Skin of body (tissue), 2 donors: ENCODE measurements around the gene NBEAL1. TPM values are rescaled to one million over a fixed set of nuclear protein-coding genes. Genes with fewer than 3 reads are reported as not detected.
"Not testable (repeated sequence)": the region's sequence is repeated elsewhere in the genome, so short reads cannot be mapped to it uniquely, and the experiment has no call there.

ENCODE experiments used
- DNase-seq: peaks from one replicate; lab custom pipeline; 2025; lab: John Stamatoyannopoulos, UW
- total RNA-seq: library from RNA; depleted of rRNA; stranded (reverse); fragments of >200 nt; gene quantifications from one replicate; pipeline ENCODE4 v1.2.3, GENCODE V29; 2014

Gene NBEAL1
- total RNA-seq: 38.8 TPM

GRCh38 chr2:203014456-203015199 lies at the start of gene NBEAL1:
TSS of gene NBEAL1 (plus strand) at chr2:203014875. CDS start at chr2:203016385, 1,510 bp downstream.
- DNase-seq: peak; percentile 100

- DNase-seq: no peak
Observed at GRCh38 chr2:202965810-202966460, 48.7 kb upstream of the NBEAL1 start.

GRCh38 chr2:202969404-202969803 lies 45.3 kb upstream of the NBEAL1 start:
- DNase-seq: not testable (repeated sequence)

- DNase-seq: no peak
Observed at GRCh38 chr2:202976809-202977208, 37.9 kb upstream of the NBEAL1 start.

GRCh38 chr2:202982779-202983491 lies 31.7 kb upstream of the NBEAL1 start:
- DNase-seq: no peak

GRCh38 chr2:202989749-202990148 lies 24.9 kb upstream of the NBEAL1 start:
- DNase-seq: no peak

GRCh38 chr2:202990501-202990900 lies 24.2 kb upstream of the NBEAL1 start:
- no peak for DNase-seq

GRCh38 chr2:202997113-202997512 lies 17.6 kb upstream of the NBEAL1 start:
- not testable (repeated sequence) for DNase-seq

DNA sequence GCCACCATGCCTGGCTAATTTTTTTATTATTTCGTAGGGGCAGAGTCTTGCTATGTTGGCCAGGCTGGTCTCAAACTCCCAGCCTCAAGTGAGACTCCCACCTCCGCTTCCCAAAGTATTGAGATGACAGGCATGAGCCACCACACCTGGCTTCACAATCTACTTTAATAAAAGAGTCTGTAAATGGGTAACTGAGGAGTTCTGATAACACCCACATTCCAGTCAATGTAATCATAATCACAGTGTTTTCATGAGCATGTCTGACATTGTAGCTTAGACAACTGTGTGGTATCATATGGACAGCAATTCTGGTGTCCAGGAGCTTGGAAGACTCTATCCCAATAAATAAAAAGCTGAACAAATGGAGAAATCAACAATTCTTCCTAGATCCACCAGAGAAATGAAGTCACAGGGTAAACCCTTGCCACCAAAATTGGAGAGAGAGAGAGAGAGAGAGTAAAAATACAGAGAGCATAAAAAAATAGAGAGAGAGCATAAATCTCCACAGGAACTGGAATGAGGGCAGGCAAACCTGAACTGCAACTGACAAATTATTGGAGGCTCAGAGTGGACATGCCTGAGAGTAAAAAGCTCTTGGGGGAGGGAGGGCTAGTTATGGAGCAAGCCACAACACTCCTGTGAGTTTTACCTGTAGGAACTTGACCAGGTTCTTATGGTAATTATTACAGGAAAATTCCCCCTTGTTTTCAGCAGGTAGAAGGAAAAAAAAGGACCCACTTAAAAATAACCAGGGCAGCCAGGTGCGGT lies 12.4 kb upstream of the NBEAL1 start:
- DNase-seq: no peak

GRCh38 chr2:203003716-203004115 lies 11.0 kb upstream of the NBEAL1 start:
- DNase-seq: no peak

GRCh38 chr2:203016716-203017115 lies 2.0 kb downstream of the NBEAL1 start:
- no peak for DNase-seq

DNA sequence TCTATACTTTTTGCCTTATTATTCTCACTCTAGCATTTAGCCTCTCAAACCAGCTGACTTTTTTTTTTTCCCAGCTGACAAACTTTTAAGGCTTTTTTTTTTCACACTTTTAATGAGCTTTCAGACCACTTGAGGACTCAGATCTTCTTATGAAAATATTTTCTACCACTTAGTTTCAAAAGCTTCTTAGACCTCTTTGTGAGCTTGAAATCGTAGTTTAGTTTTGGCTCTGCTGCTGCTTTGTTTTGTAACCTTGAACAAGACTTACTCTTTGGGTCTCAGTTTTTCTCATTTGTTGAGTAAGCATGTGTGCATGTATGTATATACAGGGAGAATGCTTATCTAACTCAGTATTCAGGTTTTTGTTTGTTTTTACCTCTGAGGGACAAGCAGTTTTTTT lies 3.5 kb downstream of the NBEAL1 start:
- DNase-seq: no peak

DNA sequence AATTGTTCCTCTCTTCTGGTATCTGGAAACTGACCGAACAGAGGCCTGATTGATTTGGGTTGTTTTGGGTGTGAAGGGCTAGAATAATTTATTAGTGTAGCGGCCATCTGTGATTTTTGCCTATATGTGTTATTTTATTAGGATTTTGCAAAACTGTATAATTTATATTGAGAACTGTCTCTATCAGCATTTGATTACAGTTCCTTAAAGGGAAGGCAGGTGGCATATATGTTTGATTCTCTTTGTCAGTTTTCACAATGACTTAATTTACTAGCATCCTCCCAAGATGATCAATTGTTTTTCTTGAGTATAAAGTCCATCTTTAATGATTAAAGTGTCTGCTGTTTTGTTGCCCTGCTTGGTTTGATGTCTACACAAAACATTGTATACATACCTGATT lies 4.5 kb downstream of the NBEAL1 start:
- DNase-seq: no peak

DNA sequence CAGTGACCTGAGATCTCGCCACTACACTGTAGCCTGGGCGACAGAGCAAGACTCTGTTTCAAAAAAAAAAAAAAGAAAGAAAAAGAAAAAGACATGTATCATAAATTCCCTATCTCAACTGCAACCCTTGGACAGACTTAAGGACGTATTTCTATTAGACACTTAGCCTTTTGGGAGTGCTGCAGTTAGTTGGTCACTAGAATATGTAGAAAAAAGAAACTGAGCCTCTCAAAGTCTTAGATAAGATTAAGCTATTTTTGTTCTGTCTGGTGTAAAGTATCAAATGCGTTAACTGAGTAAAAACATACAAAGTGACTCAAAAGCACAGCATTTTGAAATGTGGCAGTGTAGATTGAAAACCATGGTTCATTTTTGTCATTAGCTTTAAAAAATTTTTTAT lies 7.3 kb downstream of the NBEAL1 start:
- no peak for DNase-seq

- DNase-seq: peak; percentile 82
Observed at GRCh38 chr2:203022751-203023150, 8.1 kb downstream of the NBEAL1 start.

DNA sequence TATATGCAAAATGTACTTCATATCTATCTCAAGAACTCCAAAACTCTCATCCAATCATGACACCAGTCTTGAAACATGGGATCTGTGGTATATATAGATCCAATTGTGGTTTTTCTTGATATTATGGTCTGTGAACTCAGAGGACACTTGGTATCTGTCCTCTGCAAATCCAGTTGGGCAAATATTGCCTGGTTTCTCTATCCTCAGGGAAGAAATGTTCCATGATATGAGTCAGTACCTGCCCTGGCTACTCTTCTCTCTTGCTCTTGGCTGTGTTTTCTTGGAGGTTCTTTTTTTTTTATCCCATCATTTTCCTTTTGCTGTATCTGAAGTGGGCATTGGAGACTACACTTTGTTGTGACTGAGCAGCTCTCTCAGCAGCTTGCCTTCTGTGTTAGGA lies 10.9 kb downstream of the NBEAL1 start:
- no peak for DNase-seq

- no peak for DNase-seq
Observed at GRCh38 chr2:203030545-203030944, 15.9 kb downstream of the NBEAL1 start.

DNA sequence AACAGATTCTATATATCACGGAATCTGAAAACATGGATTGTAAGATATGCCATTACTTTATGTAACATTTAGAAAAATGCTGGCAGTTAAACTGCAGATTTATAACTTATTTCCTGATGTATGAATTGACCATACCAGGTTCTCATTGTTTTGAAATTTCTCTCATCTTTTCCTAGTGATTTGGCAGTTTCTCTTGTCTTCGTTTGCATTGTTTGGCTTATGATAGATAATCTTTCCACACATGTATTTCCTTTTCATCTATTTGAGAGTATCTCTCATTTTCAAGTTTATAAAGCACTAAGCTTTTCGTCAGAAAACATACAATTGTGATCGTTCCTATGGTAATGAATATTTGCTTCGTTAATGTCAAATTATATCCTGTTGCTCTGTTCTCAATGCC lies 16.3 kb downstream of the NBEAL1 start:
- DNase-seq: no peak

- DNase-seq: no peak
Observed at GRCh38 chr2:203033395-203033794, 18.7 kb downstream of the NBEAL1 start.

DNA sequence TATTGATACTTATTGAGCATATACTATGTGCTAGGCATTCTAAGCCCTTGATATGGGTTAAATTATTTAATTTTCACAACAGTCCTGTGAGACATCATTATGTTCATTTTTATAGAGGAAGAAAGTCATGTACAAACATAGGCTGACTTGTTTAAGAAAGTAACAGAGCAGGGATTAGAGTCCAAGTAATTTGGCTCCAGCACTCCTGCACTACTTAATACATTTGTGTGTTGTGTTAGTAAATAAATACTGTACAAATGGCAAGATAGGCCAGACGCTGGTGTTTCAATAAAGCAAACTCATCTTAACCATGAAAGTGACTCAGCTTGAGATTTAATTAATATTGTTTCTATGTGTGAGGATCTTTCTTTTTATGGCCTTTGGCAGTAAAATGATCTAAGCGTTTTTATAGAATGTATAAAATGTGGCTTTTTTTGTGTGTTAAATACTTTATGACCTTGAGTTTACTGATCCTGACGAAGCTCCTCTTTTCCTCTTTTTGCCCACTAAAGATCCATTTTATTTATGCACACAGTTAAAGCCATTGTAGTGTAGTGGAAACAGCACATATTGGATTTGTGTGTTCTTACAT lies 21.3 kb downstream of the NBEAL1 start:
- DNase-seq: no peak

DNA sequence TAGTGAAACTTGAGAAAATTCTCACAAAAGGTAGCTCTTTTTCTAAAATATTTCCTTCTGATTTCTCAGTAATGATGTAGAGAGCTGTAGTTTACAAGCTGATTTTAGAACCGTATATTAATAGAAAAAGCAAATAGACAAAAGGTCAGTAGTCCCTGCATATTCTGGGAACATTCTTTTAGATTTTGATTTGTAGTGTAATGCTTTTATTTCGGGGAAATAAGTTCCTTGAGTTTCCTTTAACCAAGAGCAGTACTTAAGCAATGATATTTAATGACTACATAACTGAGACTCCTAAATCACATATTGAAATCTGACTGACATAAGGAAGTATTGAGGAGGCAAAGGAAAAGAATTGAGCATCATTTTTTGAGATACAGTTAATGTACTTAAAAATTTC lies 22.4 kb downstream of the NBEAL1 start:
- no peak for DNase-seq
